Mesendoderm (in vitro differentiated cells): Measurements from ENCODE around the gene CMTM1.
"Not testable (repeated sequence)": the region's sequence is repeated elsewhere in the genome, so short reads cannot be mapped to it uniquely, and the experiment has no call there.

Source experiments
- DNase-seq: peaks from one replicate; pipeline ENCODE4 v3.0.0; 2013
- H2AK5ac ChIP-seq: 2 replicates; pipeline ENCODE4 v1.6.1; 2013; ENCODE audit warnings: low read length, inconsistent platforms
- H2BK120ac ChIP-seq: 2 replicates; pipeline ENCODE4 v1.6.1; 2013; ENCODE audit warnings: low read depth, mild to moderate bottlenecking, low read length, moderate library complexity, mixed read lengths
- H2BK15ac ChIP-seq: replicated peaks from 2 replicates; pipeline ENCODE4 v1.6.1; 2013; ENCODE audit warnings: low read depth, mild to moderate bottlenecking, moderate library complexity
- H2BK5ac ChIP-seq: 2 replicates; pipeline ENCODE4 v1.6.1; 2013; ENCODE audit warnings: low read length, inconsistent platforms
- H3K18ac ChIP-seq: 2 replicates; pipeline ENCODE4 v1.6.1; 2013; ENCODE audit warnings: mild to moderate bottlenecking, low read length, mixed read lengths
- H3K23ac ChIP-seq: one replicate; pipeline ENCODE4 v1.6.1; 2013; ENCODE audit warnings: low read length
- H3K27ac ChIP-seq: 2 replicates; pipeline ENCODE4 v1.5.1; 2013; ENCODE audit warnings: low read depth, mild to moderate bottlenecking, inconsistent platforms, low read length, moderate library complexity
- H3K27me3 ChIP-seq: 2 replicates; pipeline ENCODE4 v1.6.1; 2013; ENCODE audit warnings: low read length, control low read depth, mild to moderate bottlenecking, inconsistent platforms; ENCODE audit not compliant: insufficient read depth, poor library complexity
- H3K36me3 ChIP-seq: 2 replicates; pipeline ENCODE4 v1.6.1; 2013; ENCODE audit warnings: low read length, inconsistent platforms; ENCODE audit not compliant: control insufficient read depth, insufficient read depth
- H3K4ac ChIP-seq: one replicate; pipeline ENCODE4 v1.6.1; 2013; ENCODE audit warnings: low read depth, mild to moderate bottlenecking, low read length, moderate library complexity
- H3K4me1 ChIP-seq: 2 replicates; pipeline ENCODE4 v1.6.1; 2013; ENCODE audit warnings: low read depth, low read length, inconsistent platforms; ENCODE audit not compliant: control insufficient read depth
- H3K4me2 ChIP-seq: 2 replicates; pipeline ENCODE4 v1.6.1; 2013; ENCODE audit warnings: low read length
- H3K4me3 ChIP-seq: 2 replicates; pipeline ENCODE4 v1.5.1; 2013; ENCODE audit warnings: mild to moderate bottlenecking, low read length
- H3K56ac ChIP-seq: one replicate; pipeline ENCODE4 v1.6.1; 2013; ENCODE audit warnings: low read length
- H3K79me1 ChIP-seq: 2 replicates; pipeline ENCODE4 v1.6.1; 2013; ENCODE audit warnings: low read length, inconsistent platforms
- H3K79me2 ChIP-seq: 2 replicates; pipeline ENCODE4 v1.6.1; 2013; ENCODE audit warnings: mild to moderate bottlenecking, low read length; ENCODE audit not compliant: control insufficient read depth, insufficient read depth
- H3K9ac ChIP-seq: 2 replicates; pipeline ENCODE4 v1.6.1; 2013; ENCODE audit warnings: low read length, inconsistent platforms
- H4K5ac ChIP-seq: one replicate; pipeline ENCODE4 v1.6.1; 2013; ENCODE audit warnings: low read length
- H4K8ac ChIP-seq: one replicate; pipeline ENCODE4 v1.6.1; 2013; ENCODE audit warnings: low read depth, mild to moderate bottlenecking, control low read depth, low read length, moderate library complexity
- WGBS: extraction: QIAGEN DNeasy Blood & Tissue Kit; methylation state at CpG from one replicate; pipeline ENCODE4 v1.1.7; 2013; ENCODE audit warnings: low lambda C conversion rate, missing lambda C conversion rate; ENCODE audit not compliant: insufficient coverage; ENCODE audit errors: extremely low coverage; 5-methylcytosine and 5-hydroxymethylcytosine counted together

Gene CMTM1

GRCh38 chr16:66608241-66609138 is 42.3 kb downstream of the CMTM1 start:
- H3K27ac ChIP-seq = no peak overlapping the region
- H3K9ac ChIP-seq = peak overlapping the region; percentile 3
- H2BK120ac ChIP-seq = no peak overlapping the region
- H4K8ac ChIP-seq = no peak overlapping the region
- H3K27me3 ChIP-seq = no peaks in the 10 kb centered on the region
- H3K4ac ChIP-seq = no peak overlapping the region
- H3K4me2 ChIP-seq = no peak overlapping the region
- peaks cover 3% of the 10 kb centered on the region for H3K79me1 ChIP-seq
- no peak overlapping the region for H2BK15ac ChIP-seq
- peaks cover 5% of the 10 kb centered on the region for H3K79me2 ChIP-seq
- H3K56ac ChIP-seq = peak overlapping the region; percentile 57
- peaks cover 7% of the 10 kb centered on the region for H3K36me3 ChIP-seq
- no peak overlapping the region for H3K4me3 ChIP-seq
- H2BK5ac ChIP-seq = no peak overlapping the region
- H4K5ac ChIP-seq = no peak overlapping the region
- peak; percentile 96 for DNase-seq
- no peak overlapping the region for H2AK5ac ChIP-seq
- WGBS = no CpG with 5 or more reads among the region's 17 CpGs
- H3K18ac ChIP-seq = no peak overlapping the region
- no peak overlapping the region for H3K23ac ChIP-seq
- peaks cover 11% of the 10 kb centered on the region for H3K4me1 ChIP-seq

DNA sequence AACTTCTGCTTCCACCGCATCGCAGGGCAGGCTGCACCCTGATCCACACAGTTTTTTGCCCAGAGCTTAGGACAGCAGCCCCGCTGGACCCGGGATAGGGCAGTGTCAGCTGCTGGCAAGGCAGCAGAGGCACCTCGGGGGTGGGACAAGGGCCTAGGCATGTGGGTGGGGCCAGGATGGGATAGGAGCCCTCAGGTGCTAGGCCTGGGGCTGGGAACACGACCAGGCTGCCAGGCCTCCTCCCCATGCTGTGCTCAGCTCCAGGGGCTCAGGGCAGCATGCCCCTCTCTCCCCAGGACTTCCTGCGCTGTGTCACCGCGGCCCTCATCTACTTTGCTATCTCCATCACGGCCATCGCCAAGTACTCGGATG is 42.9 kb downstream of the CMTM1 start:
- Histone ChIP-seq H2AK5ac (no peak overlapping the region), H2BK120ac (no peak overlapping the region), H4K5ac (no peak overlapping the region), H3K27me3 (no peaks in the 10 kb centered on the region), H3K4ac (no peak overlapping the region), H2BK5ac (no peak overlapping the region), H4K8ac (no peak overlapping the region), H3K4me3 (no peak overlapping the region), H3K27ac (no peak overlapping the region), H3K23ac (no peak overlapping the region), H2BK15ac (no peak overlapping the region), H3K18ac (no peak overlapping the region), H3K4me1 (peaks cover 11% of the 10 kb centered on the region), H3K9ac (peak overlapping the region; percentile 3), H3K79me2 (peaks cover 5% of the 10 kb centered on the region), H3K79me1 (peaks cover 3% of the 10 kb centered on the region), H3K4me2 (no peak overlapping the region), H3K56ac (peak overlapping the region; percentile 57), H3K36me3 (peaks cover 7% of the 10 kb centered on the region)
- no peak for DNase-seq
- WGBS = no CpG with 5 or more reads among the region's 12 CpGs

- WGBS = no CpG with 5 or more reads among the region's 14 CpGs
- Histone ChIP-seq H3K23ac (no peak overlapping the region), H2BK120ac (no peak overlapping the region), H3K79me2 (peaks cover 5% of the 10 kb centered on the region), H2AK5ac (no peak overlapping the region), H3K27me3 (no peaks in the 10 kb centered on the region), H3K36me3 (peaks cover 8% of the 10 kb centered on the region), H3K27ac (no peak overlapping the region), H2BK5ac (no peak overlapping the region), H2BK15ac (no peak overlapping the region), H3K4ac (no peak overlapping the region), H3K9ac (no peak overlapping the region), H3K4me3 (no peak overlapping the region), H3K4me2 (no peak overlapping the region), H3K79me1 (peaks cover 3% of the 10 kb centered on the region), H4K8ac (no peak overlapping the region), H3K56ac (no peak overlapping the region), H3K4me1 (peaks cover 11% of the 10 kb centered on the region), H4K5ac (no peak overlapping the region), H3K18ac (no peak overlapping the region)
- no peak for DNase-seq
These were observed 44.0 kb downstream of the CMTM1 start for GRCh38 chr16:66610111-66610820.

DNA sequence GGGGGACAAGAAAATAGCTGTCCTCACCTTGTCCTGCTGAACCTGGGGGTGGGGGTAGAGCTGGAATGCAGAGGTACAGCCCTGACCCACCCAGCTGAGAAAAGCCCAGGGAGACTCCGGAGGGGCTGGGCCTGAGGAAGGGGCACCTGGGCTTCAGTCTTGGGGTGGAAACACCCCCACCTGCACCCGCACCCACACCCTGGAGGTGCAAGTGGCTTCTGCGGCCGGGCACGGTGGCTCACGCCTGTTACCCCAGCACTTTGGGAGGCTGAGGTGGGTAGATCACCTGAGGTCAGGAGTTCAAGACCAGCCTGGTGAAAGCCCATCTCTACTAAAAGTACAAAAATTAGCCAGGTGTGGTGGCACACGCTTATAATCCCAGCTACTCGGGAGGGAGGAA is 45.7 kb downstream of the CMTM1 start:
- H3K4me2 ChIP-seq, H3K27me3 ChIP-seq, H3K18ac ChIP-seq, H2BK15ac ChIP-seq, H3K79me1 ChIP-seq, H3K23ac ChIP-seq, H2BK120ac ChIP-seq, H3K56ac ChIP-seq, H3K4me3 ChIP-seq, H3K36me3 ChIP-seq, H3K79me2 ChIP-seq, H3K9ac ChIP-seq, H3K27ac ChIP-seq, DNase-seq, H2AK5ac ChIP-seq, H4K8ac ChIP-seq, H3K4ac ChIP-seq, H2BK5ac ChIP-seq, H4K5ac ChIP-seq: not testable (repeated sequence)
- H3K4me1 ChIP-seq = peaks cover 13% of the 10 kb centered on the region
- no CpG with 5 or more reads among the region's 8 CpGs for WGBS

GRCh38 chr16:66612422-66612821 is 46.2 kb downstream of the CMTM1 start:
- DNase-seq = no peak
- no peak overlapping the region for H3K4me3 ChIP-seq
- no peak overlapping the region for H4K5ac ChIP-seq
- H3K4me2 ChIP-seq = no peak overlapping the region
- H2BK120ac ChIP-seq = no peak overlapping the region
- H3K79me1 ChIP-seq = no peaks in the 10 kb centered on the region
- no peak overlapping the region for H3K4ac ChIP-seq
- no peak overlapping the region for H3K18ac ChIP-seq
- H4K8ac ChIP-seq = no peak overlapping the region
- H2AK5ac ChIP-seq = no peak overlapping the region
- no peak overlapping the region for H3K27ac ChIP-seq
- no peaks in the 10 kb centered on the region for H3K79me2 ChIP-seq
- no peak overlapping the region for H3K56ac ChIP-seq
- no peaks in the 10 kb centered on the region for H3K27me3 ChIP-seq
- no peak overlapping the region for H2BK5ac ChIP-seq
- no peak overlapping the region for H3K9ac ChIP-seq
- H3K4me1 ChIP-seq = peaks cover 13% of the 10 kb centered on the region
- no peak overlapping the region for H2BK15ac ChIP-seq
- no CpG with 5 or more reads among the region's 14 CpGs for WGBS
- peaks cover 8% of the 10 kb centered on the region for H3K36me3 ChIP-seq
- no peak overlapping the region for H3K23ac ChIP-seq
